NB4 (cell line): ENCODE results near the gene CSF1R.

Source experiments
- DNase-seq: peaks from one replicate; pipeline ENCODE4 v3.0.0; 2010; ENCODE audit warnings: low read depth
- H3K4me3 ChIP-seq: one replicate; pipeline ENCODE4 v1.5.1; 2011; ENCODE audit warnings: mild to moderate bottlenecking, low read depth, low read length, moderate library complexity
- CTCF ChIP-seq: IDR thresholded peaks from one replicate; pipeline ENCODE4 v1.5.1; 2012; ENCODE audit warnings: low read depth, low read length
- MAX ChIP-seq: IDR thresholded peaks from 2 replicates; pipeline ENCODE4 v1.6.1; 2011; ENCODE audit warnings: low read depth, low read length
- MYC ChIP-seq: IDR thresholded peaks from 2 replicates; pipeline ENCODE4 v1.6.1; 2011; ENCODE audit warnings: low read depth, low read length
- POLR2A ChIP-seq: IDR thresholded peaks from 2 replicates; pipeline ENCODE4 v1.6.1; 2011; ENCODE audit warnings: mild to moderate bottlenecking; ENCODE audit not compliant: insufficient read length; ENCODE audit errors: extremely low read depth

CSF1R gene

GRCh38 chr5:150078802-150079689 is 7.3 kb downstream of the CSF1R start:
- no peak for DNase-seq
- H3K4me3 ChIP-seq = no peak overlapping the region
- no peak for TF ChIP-seq POLR2A
- no peak for TF ChIP-seq MAX
- no peak for TF ChIP-seq MYC
- no peak for TF ChIP-seq CTCF

GRCh38 chr5:150077996-150078801 is 8.2 kb downstream of the CSF1R start:
- H3K4me3 ChIP-seq = no peak overlapping the region
- DNase-seq = no peak
- TF ChIP-seq MYC (no peak), CTCF (no peak), MAX (no peak), POLR2A (no peak)

GRCh38 chr5:150077060-150077459 is 9.3 kb downstream of the CSF1R start:
- TF ChIP-seq CTCF (no peak), MAX (no peak), MYC (no peak), POLR2A (no peak)
- no peak for DNase-seq
- no peak overlapping the region for H3K4me3 ChIP-seq

GRCh38 chr5:150075806-150076205 is 10.5 kb downstream of the CSF1R start:
- DNase-seq = peak; percentile 46
- TF ChIP-seq MYC = no peak
- no peak for TF ChIP-seq MAX
- no peak for TF ChIP-seq POLR2A
- peak; percentile 20 for TF ChIP-seq CTCF
- no peak overlapping the region for H3K4me3 ChIP-seq

GRCh38 chr5:150075233-150075632 is 11.1 kb downstream of the CSF1R start:
- no peak for DNase-seq
- no peak overlapping the region for H3K4me3 ChIP-seq
- TF ChIP-seq MYC (no peak), POLR2A (no peak), MAX (no peak), CTCF (no peak)
